ENCODE measurements around the gene OGFR.

OGFR gene

DNA sequence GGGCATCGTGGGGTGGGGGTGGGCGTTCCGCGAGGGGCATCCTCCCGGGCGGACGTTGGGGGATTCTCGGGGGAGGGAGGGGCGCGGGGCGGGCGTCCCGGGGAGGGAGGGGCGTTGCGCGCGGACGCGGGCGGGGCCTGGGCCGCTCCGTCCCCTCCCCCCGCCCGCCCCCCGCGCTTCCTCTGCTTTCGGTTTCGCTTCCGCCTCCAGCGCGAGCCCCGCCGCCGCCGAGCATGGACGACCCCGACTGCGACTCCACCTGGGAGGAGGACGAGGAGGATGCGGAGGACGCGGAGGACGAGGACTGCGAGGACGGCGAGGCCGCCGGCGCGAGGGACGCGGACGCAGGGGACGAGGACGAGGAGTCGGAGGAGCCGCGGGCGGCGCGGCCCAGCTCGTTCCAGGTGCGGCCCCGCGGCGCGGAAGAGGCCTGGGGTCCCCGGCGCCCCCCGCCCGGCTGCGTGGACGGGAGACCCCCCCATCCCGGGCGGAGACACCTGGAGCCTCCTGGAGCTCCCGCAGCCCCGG is at the start of gene OGFR:
TSS of gene OGFR (plus strand) at position 209 of the 528 bp plus-strand sequence. CDS start at position 234, 25 bp downstream.
- DNase-seq (ENCODE audit: low spot score): peak; percentile 89

DNA sequence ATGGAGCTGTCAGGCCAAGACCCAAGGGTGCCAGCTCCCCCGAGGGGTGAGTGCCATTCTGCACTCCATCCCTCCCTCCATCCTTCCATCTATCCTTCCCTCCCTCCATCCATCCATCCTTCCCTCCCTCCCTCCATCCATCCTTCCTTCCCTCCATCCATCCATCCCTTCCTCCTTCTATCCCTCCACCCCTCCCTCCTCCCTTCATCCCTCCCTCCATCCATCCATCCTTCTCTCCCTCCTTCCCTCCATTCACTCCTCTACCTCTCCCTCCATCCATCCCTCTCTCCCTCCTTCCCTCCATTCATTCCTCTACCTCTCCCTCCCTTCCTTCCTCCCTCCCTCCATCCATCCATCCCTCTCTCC is 49.7 kb upstream of the OGFR start:
- no peak for DNase-seq (ENCODE audit: low spot score)

- no peak for DNase-seq (ENCODE audit: low spot score)
Observed at GRCh38 chr20:62755817-62756724, 48.6 kb upstream of the OGFR start.

DNA sequence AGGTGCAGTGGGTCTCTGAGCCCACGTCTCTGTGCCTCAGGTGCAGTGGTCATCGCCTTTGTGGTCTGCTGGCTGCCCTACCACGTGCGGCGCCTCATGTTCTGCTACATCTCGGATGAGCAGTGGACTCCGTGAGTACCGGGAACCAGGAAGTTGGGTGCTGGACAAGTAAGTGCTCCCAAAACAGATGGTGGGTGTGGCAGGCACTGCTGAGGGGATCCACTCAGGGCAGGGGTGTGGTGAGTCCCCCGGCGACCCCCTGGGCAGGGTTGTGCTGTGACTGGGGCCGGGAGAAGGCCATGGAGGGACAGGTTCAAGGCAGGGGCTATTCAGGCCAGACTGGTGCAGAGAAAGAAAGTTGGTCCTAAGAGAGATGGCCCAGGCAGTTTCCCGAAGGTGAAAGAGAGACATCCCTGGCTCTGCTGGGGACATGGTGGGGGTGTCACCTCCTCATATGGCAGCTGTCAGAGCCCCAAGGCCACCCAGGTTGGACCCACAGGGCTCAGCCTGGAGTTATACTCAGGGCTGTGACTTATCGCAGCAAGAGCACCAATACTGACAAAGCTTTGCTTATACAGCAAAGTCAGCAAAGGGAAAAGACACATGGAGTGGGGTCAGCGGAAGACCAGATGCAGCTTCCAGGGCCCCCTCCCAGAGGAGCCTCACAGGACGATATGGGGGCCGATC is 46.3 kb upstream of the OGFR start:
- DNase-seq (ENCODE audit: low spot score): no peak

- no peak for DNase-seq (ENCODE audit: low spot score)
Observed at GRCh38 chr20:62759981-62760431, 44.6 kb upstream of the OGFR start.

GRCh38 chr20:62760471-62760855 is 44.2 kb upstream of the OGFR start:
- DNase-seq (ENCODE audit: low spot score): no peak

DNA sequence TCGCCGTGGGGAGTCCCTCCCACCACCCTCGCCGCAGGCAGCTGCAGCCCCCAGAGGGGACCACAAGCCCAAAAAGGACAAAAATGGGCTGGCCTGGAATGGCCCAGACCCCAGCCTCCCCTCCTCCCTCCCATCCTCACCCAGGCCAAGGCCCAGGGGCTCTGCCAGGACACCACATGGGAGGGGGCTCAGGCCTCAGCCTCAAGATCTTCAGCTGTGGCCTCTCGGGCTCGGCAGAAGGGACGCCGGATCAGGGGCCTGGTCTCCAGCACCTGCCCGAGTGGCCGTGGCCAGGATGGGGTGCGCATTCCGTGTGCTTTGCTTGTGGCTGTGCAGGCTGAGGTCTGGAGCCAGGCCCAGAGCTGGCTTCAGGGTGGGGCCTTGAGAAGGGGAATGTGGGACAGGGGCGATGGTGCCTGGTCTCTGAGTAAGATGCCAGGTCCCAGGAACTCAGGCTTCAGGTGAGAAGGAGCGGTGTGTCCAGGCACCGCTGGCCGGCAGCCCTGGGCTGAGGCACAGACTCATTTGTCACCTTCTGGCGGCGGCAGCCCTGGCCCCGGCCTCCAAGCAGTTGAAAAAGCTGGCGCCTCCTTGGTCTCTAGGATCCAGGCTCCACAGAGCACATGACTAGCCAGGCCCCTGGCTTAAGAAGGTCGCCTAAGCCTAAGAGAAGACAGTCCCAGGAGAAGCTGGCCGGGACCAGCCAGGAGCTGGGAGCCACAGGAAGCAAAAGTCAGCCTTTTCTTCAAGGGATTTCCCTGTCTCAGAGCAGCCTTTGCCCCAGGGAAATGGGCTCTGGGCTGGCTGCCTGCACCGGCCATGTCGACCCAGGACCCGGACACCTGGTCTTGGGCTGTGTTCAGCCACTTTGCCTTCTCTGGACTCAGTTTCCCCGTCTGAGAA is 43.5 kb upstream of the OGFR start:
- DNase-seq (ENCODE audit: low spot score): no peak

- no peak for DNase-seq (ENCODE audit: low spot score)
Observed at GRCh38 chr20:62761759-62762131, 42.9 kb upstream of the OGFR start.

GRCh38 chr20:62762376-62762775 is 42.3 kb upstream of the OGFR start:
- no peak for DNase-seq (ENCODE audit: low spot score)

DNA sequence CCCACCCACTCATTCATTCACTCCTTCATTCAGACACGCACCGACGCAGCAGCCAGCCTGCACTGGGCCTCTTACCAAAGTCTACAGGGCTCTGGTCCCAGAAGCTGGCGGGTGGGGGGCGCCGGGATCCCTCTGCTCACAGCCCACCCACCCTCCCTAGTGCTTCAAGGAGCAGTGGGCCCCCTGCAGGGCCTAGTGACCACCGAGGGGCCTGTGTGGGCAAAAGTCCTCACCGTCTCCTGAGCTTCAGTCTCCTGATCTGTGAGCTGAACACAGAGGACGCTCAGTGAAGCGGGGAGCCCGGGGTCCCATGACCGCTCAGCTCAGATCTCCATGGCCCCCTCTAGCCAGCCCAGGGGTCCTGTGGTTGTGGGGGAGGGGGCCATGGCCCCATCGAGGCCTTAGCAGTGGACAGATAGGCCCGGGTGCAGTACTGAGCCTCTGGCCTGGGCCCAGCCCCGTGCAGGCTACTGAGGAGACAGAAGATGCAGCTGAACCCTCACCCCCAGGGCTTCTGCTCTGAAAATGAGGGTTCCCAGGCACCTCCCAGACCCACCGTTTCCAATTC is 41.8 kb upstream of the OGFR start:
- no peak for DNase-seq (ENCODE audit: low spot score)

GRCh38 chr20:62763404-62763803 is 41.2 kb upstream of the OGFR start:
- DNase-seq (ENCODE audit: low spot score): no peak

DNA sequence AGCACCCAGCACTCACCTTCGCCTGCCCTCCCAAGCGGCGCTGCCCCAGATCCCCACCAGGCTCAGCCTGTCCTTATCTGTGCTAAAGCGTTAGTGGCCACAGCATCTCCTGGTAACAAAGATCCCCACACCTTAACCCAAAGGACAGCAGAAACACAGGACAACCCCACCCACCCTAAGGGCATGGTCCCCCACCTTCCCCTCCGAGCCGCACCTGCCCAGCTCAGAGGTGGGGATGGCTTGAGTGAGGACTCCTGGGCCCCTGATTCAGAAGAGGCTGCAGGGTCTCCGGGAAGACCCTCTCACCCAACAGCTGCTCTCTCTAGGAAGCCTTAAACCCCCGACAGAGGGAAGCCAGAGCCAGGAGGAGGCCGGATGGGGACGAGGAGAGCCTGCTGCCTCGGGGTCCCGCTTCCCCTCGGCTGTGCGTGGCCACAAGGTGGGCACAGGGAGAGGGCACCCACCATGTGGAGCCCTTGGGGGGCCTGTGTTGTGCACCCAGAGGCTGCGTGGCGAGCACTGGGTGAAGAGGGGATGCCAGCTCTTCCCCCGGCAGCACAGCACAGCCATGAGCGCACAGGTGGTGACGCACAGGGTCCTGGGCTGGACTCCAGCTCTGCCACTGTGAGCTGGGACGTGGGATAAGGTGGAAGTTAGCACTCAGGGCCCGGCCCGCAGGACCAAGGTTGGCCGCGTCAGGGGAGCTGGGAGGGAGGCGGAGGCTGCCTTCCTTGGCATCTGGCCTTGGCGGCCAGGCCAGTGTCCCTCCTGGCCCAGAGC is 40.3 kb upstream of the OGFR start:
- DNase-seq (ENCODE audit: low spot score): no peak

DNA sequence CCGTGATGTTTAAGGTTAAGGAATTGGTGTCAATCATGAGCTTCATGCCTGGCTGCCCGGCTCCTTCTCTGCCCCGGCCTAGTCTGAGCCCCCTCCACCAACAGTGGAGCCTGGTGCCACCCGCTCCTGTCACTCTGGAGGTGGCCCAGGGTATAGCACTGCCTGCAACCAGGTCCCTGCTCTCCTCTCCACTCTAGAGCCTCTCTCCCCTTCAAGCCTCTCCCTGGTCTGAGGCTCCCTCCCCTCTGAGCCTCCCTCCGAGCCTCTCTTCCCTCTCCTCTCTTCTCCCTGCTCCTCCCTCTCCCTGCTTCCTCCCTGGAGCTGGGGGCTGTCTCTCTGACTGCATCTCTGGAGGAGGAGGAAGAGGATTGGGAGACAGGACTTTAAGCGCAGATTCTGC is 39.6 kb upstream of the OGFR start:
- no peak for DNase-seq (ENCODE audit: low spot score)

DNA sequence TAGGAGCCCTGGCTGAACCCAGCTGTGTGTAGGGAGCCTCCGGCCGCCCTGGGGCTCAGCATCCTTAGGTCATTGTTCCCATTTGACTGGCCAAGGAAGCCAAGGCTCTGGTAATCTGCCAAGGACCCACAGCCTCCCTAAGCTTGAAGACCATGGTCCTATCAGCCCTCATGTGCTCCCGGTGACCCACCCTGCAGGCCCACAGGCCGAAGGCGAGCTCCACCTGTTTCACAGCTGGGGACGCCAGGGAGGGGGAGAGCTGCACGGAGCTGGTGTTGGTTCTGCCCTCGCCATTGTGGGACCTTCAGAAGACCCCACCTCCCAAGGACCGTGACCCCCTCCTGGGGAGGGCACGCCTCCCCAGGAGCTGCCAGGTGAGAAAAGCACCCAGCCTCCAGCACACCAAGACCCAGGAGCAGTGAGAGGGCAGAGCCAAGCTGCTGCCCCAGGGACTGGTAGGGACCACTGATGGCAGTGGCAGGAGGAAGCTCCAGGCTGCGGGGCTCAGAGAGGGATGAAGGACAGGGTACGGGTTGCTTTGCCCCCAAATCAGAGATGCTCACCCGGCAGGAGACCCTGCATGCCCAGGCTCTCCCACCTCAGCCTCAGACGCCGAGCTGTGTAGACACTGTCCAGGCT is 39.1 kb upstream of the OGFR start:
- no peak for DNase-seq (ENCODE audit: low spot score)

DNA sequence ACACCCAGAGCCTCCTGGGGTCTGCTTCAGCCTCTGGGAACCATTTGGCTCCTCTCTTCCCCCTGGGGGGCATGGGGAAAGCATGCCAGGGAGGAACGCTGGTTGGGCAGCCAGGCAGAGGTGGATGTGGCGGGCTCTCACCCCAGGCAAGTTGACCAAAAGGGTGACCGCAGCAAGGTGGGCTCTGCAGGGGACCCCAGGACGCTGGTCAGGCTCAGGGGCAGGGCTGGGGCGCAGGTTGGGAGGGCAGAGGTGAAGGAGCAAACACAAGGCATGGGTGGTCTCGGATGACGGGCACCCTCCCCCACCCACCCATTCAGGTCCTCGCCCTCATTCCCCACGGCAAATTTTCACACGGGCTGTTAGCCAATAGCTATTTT is 38.6 kb upstream of the OGFR start:
- no peak for DNase-seq (ENCODE audit: low spot score)

- DNase-seq (ENCODE audit: low spot score): no peak
Observed at GRCh38 chr20:62766716-62767115, 37.9 kb upstream of the OGFR start.

DNA sequence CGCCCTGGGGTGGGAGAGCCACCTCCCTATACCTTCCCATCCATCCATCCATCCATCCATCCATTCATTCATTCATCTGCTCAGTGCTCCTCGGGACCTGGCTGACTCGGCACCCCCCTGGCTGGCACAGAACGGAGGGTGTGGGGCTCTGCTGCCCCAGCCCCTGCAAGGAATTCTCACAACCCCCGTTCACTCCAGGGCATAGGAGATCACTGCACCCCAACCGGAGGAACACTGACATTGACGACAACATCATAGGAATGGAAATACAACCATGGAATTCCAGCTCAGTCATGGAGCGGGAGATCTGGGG is 36.4 kb upstream of the OGFR start:
- no peak for DNase-seq (ENCODE audit: low spot score)

- no peak for DNase-seq (ENCODE audit: low spot score)
Observed at GRCh38 chr20:62768551-62769287, 35.9 kb upstream of the OGFR start.

- no peak for DNase-seq (ENCODE audit: low spot score)
Observed at GRCh38 chr20:62769346-62770071, 35.1 kb upstream of the OGFR start.
